IPS DF 6.9 (cell line): ENCODE data around the gene TTBK1.

Source experiments
- DNase-seq: peaks from one replicate; pipeline ENCODE4 v3.0.0-alpha.2; 2013; ENCODE audit warnings: low read depth, low spot score
- H3K27ac ChIP-seq: one replicate; pipeline ENCODE4 v1.5.1; 2013; ENCODE audit warnings: low read length, control low read depth
- H3K27me3 ChIP-seq: 2 replicates; pipeline ENCODE4 v1.6.1; 2013; ENCODE audit warnings: mild to moderate bottlenecking, low read length; ENCODE audit not compliant: control insufficient read depth, insufficient read depth
- H3K36me3 ChIP-seq: 2 replicates; pipeline ENCODE4 v1.6.1; 2013; ENCODE audit warnings: low read length; ENCODE audit not compliant: control insufficient read depth, insufficient read depth
- H3K4me1 ChIP-seq: 2 replicates; pipeline ENCODE4 v1.6.1; 2013; ENCODE audit warnings: low read length; ENCODE audit not compliant: control insufficient read depth, insufficient read depth
- H3K4me3 ChIP-seq: 2 replicates; pipeline ENCODE4 v1.5.1; 2013; ENCODE audit warnings: mild to moderate bottlenecking, low read length
- H3K9me3 ChIP-seq: 2 replicates; pipeline ENCODE4 v1.6.1; 2013; ENCODE audit warnings: low read length, inconsistent platforms; ENCODE audit not compliant: control insufficient read depth, insufficient read depth
- whole genome bisulfite sequencing: extraction: QIAGEN DNeasy Blood & Tissue Kit; methylation state at CpG from one replicate; pipeline ENCODE4 v1.1.7; 2013; ENCODE audit warnings: mixed read lengths, missing lambda C conversion rate; ENCODE audit not compliant: insufficient read length, insufficient coverage; 5-methylcytosine and 5-hydroxymethylcytosine counted together

TTBK1 gene

DNA sequence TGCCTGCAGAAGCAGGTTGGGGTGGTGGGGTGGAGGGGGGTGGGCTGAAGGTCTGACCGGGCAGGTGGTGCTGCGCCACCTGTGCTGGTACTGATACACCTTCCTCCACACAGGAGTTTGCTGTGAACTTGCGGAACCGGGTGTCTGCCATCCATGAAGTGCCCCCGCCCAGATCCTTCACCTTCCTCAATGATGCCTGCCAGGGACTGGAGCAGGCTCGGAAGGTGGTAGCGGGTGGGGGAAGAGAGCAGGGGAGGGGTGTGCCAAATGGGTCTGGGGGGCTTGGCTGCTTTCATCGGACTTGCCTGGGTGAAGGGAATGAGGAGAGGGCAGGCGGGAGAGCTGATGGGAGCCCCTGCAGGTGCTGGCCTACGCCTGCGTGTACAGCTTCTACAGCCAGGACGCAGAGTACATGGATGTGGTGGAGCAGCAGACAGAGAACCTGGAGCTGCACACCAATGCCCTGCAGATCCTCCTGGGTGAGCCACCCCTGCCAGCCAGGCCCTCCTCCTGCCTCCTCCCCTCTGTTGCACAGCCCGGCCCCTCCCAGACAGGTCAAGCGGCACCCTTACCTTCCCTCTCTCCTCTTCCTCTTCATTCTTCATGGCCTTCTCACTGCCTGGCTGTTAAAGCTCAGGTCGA is 20.7 kb upstream of the TTBK1 start:
- no peak overlapping the region for H3K27ac ChIP-seq
- H3K4me3 ChIP-seq, result no peak overlapping the region
- no peaks in the 10 kb centered on the region for H3K27me3 ChIP-seq
- WGBS, result no CpG with 5 or more reads among the region's 15 CpGs
- H3K9me3 ChIP-seq, result no peaks in the 10 kb centered on the region
- no peak for DNase-seq
- no peaks in the 10 kb centered on the region for H3K4me1 ChIP-seq
- peaks cover 3% of the 10 kb centered on the region; the same call in 1 of the 2 replicates for H3K36me3 ChIP-seq

DNA sequence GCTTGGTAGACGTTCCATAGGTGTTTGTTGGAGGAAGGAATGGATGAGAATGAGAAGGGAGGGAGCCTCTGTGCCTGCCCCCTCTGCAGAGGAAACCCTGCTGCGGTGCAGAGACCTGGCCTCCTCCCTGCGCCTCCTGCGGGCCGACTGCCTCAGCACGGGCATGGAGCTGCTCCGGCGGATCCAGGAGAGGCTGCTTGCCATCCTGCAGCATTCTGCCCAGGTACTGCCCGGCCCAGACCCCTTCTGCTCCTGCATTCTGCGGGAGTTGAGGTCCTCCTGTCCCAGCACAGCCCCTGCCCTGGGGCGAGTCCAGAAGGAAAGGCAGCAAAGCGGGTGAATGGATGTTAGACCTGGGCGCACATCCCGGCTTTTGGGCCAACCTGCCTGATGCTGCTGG is 20.1 kb upstream of the TTBK1 start:
- H3K27ac ChIP-seq, result no peak overlapping the region
- no peak for DNase-seq

DNA sequence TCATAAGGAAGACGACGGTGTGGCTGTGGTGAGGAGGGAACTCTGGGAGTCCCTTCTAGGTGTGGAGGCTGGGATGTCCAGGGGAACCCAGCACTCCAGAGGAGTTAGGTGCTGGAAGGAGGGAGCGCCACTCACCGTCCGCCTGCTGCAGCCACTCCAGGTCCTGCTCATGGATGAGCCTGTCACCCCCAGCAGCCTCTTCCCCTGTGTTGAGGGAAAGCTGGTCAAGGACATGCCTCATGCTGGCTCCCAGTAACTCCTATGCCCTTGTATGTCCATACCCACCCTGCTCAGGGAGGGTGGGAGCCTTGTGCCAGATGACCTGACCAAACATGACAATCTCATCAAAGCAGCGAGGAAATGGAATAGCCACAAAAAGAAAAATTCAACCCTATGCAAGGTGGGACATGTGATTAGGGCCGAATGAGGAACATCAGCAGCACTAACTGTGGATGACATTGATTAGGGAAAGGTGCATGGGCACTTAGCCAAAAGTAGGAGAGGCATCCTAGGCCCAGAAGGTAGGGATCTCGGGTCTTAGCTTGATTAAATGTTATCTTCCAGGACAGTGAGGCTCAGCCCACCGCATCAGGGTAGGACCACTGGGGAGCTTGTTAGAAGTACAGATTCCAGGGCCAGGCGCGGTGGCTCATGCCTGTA is 17.0 kb upstream of the TTBK1 start:
- H3K4me3 ChIP-seq, result no peak overlapping the region
- peaks cover 3% of the 10 kb centered on the region; the same call in 1 of the 2 replicates for H3K36me3 ChIP-seq
- H3K4me1 ChIP-seq, result peaks cover 2% of the 10 kb centered on the region; the same call in 1 of the 2 replicates
- no peak overlapping the region for H3K27ac ChIP-seq
- WGBS, result no CpG with 5 or more reads among the region's 11 CpGs
- H3K9me3 ChIP-seq, result no peaks in the 10 kb centered on the region
- H3K27me3 ChIP-seq, result peaks cover 6% of the 10 kb centered on the region; the same call in 1 of the 2 replicates
- DNase-seq, result no peak

More for the DNA sequence above, 20.1 kb upstream of the TTBK1 start:
- no peaks in the 10 kb centered on the region for H3K4me1 ChIP-seq
- H3K27me3 ChIP-seq, result no peaks in the 10 kb centered on the region
- H3K4me3 ChIP-seq, result no peak overlapping the region
- no peaks in the 10 kb centered on the region for H3K9me3 ChIP-seq
- peaks cover 3% of the 10 kb centered on the region; the same call in 1 of the 2 replicates for H3K36me3 ChIP-seq
- WGBS, result no CpG with 5 or more reads among the region's 14 CpGs

DNA sequence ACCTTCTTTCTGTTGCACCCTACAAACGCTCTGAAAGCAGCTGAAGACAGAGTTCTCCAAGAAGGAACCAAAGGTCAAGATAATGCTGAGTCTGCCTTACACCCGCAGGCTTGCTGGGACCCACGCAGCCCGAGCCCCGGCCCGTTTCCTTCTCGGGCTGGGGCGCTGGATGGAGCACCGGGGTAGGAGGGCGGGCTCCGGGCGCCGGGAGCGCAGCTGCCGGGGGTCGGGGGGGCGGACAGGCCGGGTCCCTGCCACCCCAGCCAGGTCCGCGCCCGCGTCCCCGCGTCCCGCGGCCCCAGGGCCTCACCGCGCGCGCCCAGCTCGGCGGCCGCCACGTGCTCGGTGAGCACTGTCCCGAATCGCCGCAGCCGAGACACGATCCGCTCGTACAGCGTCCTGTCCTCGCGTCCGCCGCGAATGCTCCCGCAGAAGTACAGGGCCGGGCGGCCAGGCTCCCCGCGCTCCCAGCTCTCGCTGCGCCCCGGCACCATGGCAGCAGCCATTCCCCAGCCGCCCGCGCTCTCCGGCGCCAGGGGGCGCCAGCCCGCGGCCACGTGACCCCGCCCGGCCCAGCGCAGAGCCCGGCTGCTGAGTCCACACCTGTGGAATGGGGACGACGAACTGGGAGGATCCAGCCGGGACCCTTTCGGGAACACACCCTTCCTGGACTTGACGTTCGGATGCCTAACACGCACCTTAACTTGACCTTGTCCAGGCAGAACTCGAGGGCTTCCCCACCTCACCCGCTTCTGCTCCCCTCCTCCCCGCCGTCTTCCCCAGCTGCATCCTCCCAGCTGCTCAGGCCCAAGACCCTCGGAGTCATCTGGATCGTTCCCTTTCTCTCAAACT is 14.1 kb upstream of the TTBK1 start, which contains the start of gene DNPH1:
Gene DNPH1, minus strand, starts transcription at position 531 of the 852 bp plus-strand sequence. Its CDS starts 25 bp downstream, at position 506.
- Histone ChIP-seq H3K27ac (no peak within 1 kb of the TSS), H3K36me3 (no peaks in the 10 kb centered on the region), H3K27me3 (peaks cover 6% of the 10 kb centered on the region; the same call in 1 of the 2 replicates), H3K9me3 (no peaks in the 10 kb centered on the region), H3K4me1 (peaks cover 2% of the 10 kb centered on the region; the same call in 1 of the 2 replicates), H3K4me3 (peak within 1 kb of the TSS; percentile 74)
- DNase-seq, result peak; percentile 58
- no CpG with 5 or more reads among the region's 82 CpGs for WGBS

DNA sequence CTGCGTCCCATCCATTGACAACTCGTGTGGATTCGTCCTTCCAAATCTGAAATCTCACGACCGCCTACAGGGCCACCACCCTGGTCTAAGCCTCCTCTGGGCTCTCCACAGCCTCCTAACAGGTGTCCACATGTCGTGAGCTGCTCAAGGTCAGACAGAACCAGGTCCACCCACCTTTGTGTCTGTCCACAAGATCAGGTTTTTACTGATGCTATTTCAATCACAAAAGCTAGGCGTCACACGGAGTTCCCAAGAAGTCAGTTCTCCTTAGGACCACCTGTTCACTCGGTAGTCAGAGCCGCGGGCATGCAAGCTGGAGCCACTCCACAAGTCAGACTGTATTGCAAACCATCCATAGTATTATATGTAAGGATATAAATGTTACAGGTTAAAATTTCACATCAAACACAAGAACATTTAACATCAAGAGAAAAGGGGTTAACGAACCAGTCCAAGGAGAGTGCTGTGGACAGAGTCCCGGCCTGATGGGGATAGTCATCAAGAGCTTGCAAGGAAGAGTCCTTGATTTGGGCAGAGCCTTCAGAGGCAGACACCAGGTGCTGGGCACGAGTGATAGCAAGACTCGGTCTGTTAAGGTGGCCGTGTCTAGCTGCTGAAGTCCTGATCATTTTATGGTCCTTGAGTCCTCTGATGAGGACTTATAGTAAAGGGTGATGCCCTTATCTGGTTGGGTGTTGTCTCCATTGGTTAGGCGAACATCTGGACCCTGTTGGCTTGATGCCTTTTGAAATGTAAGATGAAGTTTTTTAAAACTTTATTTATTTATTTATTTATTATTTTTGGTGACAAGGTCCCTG is 13.3 kb upstream of the TTBK1 start:
- Histone ChIP-seq H3K27ac (no peak overlapping the region), H3K4me3 (no peak overlapping the region), H3K4me1 (peaks cover 2% of the 10 kb centered on the region; the same call in 1 of the 2 replicates), H3K27me3 (peaks cover 6% of the 10 kb centered on the region; the same call in 1 of the 2 replicates), H3K36me3 (no peaks in the 10 kb centered on the region), H3K9me3 (no peaks in the 10 kb centered on the region)
- WGBS, result no CpG with 5 or more reads among the region's 17 CpGs
- no peak for DNase-seq

DNA sequence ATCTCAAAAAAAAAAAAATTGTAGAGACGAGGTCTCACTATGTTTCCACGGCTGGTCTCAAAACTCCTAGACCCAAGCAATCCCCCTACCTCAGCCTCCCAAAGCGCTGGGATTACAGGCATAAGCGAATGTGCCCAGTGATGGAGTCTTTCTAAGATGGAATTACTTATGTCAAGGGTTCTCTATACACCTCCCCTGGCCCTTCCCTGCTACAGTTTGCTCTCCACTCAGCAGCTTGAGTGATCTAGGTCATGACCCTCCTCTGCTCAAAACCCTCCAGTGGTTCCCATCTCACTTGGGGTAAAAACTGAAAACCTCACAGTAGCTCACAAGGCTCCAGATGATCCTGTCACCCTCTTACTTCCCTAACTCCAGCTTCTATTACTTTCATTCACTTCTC is 12.2 kb upstream of the TTBK1 start:
- Histone ChIP-seq H3K36me3 (no peaks in the 10 kb centered on the region), H3K4me3 (no peak overlapping the region), H3K9me3 (no peaks in the 10 kb centered on the region), H3K4me1 (peaks cover 2% of the 10 kb centered on the region; the same call in 1 of the 2 replicates), H3K27ac (no peak overlapping the region), H3K27me3 (peaks cover 6% of the 10 kb centered on the region; the same call in 1 of the 2 replicates)
- no peak for DNase-seq
- no CpG with 5 or more reads among the region's 4 CpGs for WGBS

DNA sequence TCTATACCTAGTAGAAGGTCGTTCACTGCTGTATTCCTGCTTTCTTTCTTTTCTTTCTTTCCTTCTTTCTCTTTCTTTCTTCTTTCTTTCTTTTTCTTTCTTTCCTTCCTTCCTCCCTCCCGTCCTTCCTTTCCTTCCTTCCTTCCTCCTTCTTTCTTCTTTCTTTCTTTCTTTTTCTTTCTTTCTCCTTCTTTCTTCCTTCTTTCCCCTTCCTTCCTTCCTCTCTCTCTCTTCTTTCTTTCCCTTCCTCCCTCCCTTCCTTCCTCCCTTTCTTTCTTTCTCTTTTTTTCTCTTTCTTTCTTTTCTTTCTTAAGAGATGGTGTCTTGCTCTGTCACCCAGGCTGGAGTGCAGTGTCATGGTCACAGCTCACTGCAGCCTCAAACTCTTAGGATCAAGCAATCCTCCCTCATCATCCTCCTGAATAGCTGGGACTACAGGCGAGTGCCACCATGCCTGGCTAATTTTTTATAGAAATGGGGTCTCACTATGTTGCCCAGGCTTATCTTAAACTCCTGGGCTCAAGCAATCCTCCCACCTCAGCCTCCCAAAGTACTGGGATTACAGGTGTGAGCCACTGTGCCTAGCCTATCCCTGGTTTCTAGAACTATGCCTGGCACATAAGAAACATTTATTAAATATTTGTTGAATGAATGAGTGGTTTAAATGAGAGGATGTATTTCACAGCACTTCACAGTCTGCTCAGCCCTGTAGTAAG is 11.4 kb upstream of the TTBK1 start:
- Histone ChIP-seq H3K27ac (no peak overlapping the region), H3K4me3 (no peak overlapping the region), H3K27me3 (peaks cover 6% of the 10 kb centered on the region; the same call in 1 of the 2 replicates), H3K9me3 (no peaks in the 10 kb centered on the region), H3K4me1 (peaks cover 2% of the 10 kb centered on the region; the same call in 1 of the 2 replicates), H3K36me3 (no peaks in the 10 kb centered on the region)
- WGBS, result no CpG with 5 or more reads among the region's 3 CpGs
- DNase-seq, result no peak

DNA sequence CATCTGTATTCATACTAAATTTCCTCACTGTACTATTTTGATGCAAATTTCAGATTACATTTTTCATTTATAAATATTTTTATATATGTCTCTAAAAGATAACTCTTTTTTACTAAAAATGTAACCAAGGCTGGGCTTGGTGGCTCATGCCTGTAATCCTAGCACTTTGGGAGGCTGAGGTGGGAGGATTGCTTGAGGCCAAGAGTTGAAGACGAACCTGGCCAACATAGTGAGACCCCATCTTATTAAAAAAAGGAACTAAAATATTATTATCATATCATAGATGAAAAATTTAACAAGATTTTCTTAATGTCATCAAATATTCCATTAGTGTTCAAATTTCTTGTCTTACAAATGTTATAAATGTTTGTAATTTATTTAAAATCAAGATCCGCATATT is 7.4 kb upstream of the TTBK1 start:
- Histone ChIP-seq H3K27ac (no peak overlapping the region), H3K9me3 (no peaks in the 10 kb centered on the region), H3K4me1 (no peaks in the 10 kb centered on the region), H3K36me3 (no peaks in the 10 kb centered on the region), H3K4me3 (no peak overlapping the region), H3K27me3 (no peaks in the 10 kb centered on the region; the same call in 1 of the 2 replicates)
- no CpG with 5 or more reads among the region's 2 CpGs for WGBS
- no peak for DNase-seq

DNA sequence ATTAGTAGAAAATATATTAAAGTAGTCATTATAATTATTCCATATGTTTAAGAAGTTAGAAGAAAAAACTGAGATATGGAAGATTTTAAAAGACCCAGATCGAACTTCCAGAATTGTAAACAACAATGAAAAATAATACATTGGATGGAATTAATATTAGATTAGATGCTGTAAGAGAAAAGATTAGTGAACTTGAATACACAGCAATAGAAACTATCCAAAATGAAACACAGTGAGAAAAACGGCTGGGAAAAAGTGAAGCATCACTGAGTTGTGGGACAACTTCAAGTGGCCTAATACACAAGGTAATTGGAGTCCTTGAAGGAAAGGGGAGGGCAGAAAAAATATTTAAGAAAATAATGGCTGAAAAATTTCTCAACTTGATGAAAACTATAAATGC is 4.2 kb upstream of the TTBK1 start:
- no peak overlapping the region for H3K27ac ChIP-seq
- 0 out of 2 replicates have a peak, but pooled peaks cover 1% of the 10 kb centered on the region for H3K4me1 ChIP-seq
- H3K36me3 ChIP-seq, result no peaks in the 10 kb centered on the region
- no CpG with 5 or more reads among the region's 2 CpGs for WGBS
- no peak overlapping the region for H3K4me3 ChIP-seq
- no peak for DNase-seq
- no peaks in the 10 kb centered on the region for H3K9me3 ChIP-seq
- peaks cover 17% of the 10 kb centered on the region for H3K27me3 ChIP-seq
